HG02973 (cell line): ENCODE results near the gene FGFR4.

Experiments
- ATAC-seq: cut with Tn5 transposase; IDR thresholded peaks from one replicate; pipeline ENCODE4 v1.9.1; 2021; ENCODE audit warnings: moderate library complexity; ENCODE audit not compliant: unreplicated experiment

FGFR4 gene

DNA sequence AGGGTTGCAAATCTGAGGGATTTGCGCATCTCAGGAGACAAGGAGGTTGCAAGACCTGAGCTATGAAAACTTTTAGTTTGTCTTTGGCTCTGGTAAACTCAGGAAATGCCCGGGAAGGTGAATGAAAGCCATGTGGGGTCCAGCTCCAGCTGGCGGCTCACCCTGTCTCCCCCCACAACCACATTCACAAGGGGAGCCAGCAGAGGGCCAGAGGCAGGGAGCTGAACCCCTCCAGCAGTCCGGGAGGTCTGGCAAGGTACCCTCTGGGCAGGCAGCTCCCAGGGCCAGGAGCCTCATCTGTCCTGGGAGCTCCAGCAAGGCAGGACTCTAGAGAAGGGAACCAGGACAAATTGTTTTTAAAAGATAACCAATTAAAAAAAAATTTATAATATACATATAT is 2.5 kb upstream of the FGFR4 start:
- ATAC-seq = no peak

DNA sequence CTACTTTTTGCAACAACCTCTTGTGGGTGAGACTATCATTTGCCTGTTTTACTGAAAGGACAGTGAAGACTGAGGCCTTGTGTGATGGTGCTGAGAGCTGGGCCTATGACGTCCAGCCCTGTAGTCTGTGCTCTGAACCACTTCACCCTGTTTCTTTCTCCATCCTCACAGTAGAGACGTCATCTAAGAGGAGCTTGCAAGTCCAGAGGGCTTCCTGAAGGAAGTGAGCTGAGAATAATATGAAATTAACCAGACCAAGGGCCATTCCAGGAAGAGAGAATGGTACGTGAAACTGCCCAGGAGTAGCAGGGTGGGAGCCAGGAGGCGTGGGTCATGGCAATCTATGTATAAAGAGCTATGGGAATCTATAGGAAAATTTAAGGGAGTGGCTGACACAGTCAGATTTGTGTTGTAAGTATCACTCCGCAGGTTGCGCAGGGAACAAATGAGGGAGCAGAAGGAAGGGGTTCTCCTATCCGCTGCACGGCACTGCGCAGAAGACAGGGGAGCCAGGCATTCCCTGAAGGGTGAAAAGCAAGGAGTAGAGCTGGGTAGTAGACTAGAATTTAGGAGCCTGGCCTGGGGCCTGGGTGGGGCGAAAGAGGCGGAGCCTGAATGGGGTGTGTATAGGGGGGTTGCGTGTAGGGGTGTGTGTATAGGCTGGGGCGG is 596 bp upstream of the FGFR4 start:
- no peak for ATAC-seq

DNA sequence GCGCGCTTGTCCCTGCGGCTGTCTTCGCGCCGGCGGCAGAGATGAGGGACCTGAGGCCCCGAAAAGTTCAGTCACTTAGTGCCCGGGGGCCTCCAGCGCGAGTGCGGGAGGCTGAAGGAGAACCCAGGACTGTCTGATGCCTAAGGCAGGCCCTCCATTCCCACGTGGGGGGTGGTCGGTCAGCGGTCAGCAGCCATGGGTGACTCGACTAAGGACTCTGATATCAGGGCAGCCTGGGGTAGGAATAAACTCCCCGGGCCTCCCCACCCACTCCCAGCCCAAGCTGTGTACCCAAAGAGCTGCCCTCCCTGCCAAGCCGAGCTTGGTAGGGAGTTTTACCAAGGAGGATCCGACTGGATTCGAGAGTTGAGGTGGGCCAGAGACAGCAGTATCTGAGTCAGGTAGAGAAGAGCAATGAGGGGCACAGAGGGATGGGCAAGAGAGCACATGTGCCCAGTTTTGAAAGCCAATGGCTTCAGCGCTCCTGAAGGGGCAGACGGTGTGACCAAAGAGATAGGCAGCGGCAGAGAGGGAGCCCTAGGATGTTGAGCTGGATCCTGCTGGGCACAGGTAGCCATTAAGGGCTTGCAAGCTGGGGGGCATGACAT is 787 bp downstream of the FGFR4 start:
- no peak for ATAC-seq

DNA sequence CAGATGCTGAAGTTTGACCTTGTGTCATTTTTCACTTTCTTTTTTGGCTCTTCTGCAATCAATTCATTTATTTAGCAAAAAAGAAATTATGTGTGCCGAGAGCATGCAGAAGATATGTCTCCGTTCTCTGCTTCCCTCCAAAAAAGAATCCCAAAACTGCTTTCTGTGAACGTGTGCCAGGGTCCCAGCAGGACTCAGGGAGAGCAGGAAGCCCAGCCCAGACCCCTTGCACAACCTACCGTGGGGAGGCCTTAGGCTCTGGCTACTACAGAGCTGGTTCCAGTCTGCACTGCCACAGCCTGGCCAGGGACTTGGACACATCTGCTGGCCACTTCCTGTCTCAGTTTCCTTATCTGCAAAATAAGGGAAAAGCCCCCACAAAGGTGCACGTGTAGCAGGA is 2.4 kb downstream of the FGFR4 start:
- no peak for ATAC-seq

DNA sequence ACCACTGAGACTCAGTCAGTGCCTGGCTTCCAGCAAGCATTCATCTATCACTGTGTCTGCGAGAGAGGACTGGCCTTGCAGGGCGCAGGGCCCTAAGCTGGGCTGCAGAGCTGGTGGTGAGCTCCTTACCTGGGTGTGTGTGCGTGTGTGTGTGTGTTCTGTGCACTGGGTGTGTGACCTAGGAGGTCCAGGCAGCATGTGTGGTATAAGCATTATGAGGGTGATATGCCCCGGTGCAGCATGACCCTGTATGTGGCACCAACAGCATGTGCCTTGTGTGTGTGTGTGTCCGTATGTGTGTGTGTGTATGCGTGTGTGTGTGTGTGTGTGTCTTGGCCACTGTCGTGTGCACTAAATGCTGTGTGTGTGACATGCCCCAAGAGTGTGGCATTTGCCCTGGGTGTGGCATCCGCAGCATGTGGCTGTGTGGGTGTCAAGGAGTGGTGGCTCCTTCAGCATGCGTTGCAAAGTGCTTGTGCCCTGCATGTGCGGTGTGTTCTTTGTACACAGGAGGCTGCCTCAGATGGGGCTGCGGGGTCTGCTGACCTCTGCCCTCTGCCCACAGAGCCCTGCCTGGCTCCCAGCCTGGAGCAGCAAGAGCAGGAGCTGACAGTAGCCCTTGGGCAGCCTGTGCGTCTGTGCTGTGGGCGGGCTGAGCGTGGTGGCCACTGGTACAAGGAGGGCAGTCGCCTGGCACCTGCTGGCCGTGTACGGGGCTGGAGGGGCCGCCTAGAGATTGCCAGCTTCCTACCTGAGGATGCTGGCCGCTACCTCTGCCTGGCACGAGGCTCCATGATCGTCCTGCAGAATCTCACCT is 3.3 kb downstream of the FGFR4 start:
- ATAC-seq = no peak

DNA sequence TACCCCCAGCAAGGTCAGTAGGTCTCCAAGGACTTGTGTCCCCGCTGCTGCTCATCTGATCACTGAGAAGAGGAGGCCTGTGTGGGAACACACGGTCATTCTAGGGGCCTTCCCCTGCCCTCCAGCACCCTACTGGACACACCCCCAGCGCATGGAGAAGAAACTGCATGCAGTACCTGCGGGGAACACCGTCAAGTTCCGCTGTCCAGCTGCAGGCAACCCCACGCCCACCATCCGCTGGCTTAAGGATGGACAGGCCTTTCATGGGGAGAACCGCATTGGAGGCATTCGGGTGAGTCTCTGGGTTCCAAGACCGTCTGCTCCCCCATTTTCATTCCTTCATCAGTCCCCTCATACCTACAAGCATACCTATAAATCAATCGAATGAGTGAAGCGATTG is 4.1 kb downstream of the FGFR4 start:
- no peak for ATAC-seq

DNA sequence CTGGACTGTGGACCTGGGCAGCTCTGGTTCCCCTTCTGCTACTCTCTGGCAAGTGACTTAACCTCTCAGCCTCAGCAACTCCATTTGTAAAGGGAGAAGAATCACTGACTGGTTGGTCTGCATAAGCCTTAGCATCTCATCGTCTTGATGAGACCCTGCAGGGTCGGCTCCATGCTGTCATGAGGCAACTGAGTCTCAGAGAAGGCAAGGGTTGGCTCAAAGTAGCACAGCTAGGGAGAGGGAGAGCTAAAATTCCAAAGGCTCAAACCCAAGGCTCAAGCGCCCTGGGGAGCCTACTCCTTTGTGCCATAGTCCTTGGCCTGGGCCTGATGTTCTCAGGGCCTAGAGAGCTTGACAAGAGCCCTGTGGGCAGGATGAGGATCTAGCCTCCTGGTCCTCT is 4.5 kb downstream of the FGFR4 start:
- ATAC-seq = no peak

DNA sequence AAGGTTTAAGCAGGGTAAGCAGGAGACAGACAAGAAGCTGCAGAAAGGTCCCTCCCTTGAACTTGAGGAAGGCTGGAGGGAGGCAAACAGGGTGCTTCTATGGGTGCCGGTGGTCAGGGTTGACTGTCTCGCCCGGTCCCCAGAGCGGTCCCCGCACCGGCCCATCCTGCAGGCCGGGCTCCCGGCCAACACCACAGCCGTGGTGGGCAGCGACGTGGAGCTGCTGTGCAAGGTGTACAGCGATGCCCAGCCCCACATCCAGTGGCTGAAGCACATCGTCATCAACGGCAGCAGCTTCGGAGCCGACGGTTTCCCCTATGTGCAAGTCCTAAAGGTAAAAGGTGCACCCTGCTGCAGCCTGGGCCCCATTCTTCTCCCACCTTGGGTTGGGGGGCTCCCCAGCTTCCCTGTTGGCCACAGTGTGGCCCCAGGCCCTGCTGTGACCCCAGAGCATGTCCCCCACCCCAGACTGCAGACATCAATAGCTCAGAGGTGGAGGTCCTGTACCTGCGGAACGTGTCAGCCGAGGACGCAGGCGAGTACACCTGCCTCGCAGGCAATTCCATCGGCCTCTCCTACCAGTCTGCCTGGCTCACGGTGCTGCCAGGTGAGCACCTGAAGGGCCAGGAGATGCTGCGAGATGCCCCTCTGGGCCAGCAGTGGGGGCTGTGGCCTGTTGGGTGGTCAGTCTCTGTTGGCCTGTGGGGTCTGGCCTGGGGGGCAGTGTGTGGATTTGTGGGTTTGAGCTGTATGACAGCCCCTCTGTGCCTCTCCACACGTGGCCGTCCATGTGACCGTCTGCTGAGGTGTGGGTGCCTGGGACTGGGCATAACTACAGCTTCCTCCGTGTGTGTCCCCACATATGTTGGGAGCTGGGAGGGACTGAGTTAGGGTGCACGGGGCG is 5.7 kb downstream of the FGFR4 start:
- no peak for ATAC-seq

DNA sequence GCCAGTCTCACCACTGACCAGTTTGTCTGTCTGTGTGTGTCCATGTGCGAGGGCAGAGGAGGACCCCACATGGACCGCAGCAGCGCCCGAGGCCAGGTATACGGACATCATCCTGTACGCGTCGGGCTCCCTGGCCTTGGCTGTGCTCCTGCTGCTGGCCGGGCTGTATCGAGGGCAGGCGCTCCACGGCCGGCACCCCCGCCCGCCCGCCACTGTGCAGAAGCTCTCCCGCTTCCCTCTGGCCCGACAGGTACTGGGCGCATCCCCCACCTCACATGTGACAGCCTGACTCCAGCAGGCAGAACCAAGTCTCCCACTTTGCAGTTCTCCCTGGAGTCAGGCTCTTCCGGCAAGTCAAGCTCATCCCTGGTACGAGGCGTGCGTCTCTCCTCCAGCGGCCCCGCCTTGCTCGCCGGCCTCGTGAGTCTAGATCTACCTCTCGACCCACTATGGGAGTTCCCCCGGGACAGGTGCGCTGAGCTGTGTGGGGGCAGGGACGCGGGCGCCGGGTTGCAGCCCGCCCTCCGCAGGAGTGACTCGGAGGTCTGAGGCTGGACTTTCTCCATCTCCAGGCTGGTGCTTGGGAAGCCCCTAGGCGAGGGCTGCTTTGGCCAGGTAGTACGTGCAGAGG is 6.5 kb downstream of the FGFR4 start:
- no peak for ATAC-seq

DNA sequence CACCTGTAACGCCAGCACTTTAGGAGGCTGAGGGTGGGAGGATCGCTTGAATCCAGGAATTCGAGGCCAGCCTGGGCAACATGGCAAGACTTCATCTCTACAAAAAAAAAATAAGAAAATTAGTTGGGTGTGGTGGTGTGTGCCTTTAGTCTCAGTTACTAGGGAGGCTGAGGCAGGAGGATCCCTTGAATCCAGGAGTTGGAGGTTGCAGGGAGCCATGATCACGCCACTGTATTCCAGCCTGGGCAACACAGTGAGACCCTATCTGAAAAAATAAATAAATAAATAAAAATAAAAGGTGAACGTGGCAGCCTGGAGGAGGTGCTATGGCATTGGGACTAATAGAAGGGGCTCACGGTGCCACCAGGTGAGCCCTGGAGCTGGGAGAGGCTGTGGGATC is 7.1 kb downstream of the FGFR4 start:
- no peak for ATAC-seq

DNA sequence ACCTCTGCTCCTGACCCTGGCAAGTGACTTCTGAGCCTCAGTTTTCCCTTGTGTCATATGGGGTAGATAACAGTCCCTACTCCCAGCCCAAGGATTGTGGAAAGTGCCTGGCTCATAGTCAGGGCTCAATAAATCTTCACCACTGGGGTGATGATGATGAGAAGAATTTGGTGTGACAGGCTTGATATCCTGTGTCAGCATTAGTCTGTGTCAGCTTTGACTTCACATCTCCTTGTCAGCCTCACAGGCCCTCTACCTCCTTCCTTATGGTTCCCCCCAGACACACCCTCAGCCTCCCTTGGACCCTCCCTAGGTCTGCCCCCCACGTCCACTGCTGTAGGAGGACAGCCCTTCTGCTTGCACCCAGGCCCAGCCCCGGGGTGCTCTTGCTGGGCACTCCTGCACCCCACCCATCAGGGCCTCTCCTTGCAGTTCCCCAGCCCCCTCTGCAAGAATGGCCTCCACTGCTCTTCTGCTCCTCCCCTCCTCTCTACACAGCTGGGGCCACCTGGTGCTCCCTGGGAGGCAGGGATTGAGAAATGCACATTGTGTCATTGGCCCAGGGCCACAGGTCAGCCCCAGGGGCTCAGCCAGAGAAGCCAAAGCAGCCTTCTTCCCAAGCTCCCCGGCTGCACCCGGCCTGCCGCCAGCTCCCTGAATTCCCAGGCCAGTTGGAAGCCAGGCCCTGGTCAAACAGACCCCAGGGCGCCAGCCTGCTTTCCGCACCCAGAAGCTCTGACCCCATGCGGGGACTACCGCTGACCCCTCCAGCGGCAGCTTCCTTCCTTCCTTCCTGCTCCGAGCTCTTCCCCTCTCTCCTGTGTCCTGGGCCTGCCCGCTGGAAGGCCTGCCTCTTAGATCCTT is 7.7 kb downstream of the FGFR4 start:
- ATAC-seq = no peak

DNA sequence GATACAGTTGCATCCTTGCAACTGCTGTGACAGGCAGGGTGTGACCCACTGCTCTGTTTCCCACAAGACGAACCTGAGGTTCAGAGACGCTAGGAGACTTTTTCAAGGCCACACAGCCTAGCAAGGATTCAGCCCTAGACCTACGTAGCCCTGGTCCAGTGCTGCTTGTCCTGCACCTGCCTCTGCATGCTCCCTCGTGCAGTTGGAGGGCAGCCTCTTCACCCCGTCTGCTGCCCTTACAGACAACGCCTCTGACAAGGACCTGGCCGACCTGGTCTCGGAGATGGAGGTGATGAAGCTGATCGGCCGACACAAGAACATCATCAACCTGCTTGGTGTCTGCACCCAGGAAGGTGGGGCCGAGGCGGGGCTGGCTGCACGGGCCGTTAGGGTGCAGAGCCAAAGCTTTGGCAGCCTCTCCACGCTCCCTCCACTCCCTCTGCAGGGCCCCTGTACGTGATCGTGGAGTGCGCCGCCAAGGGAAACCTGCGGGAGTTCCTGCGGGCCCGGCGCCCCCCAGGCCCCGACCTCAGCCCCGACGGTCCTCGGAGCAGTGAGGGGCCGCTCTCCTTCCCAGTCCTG is 8.5 kb downstream of the FGFR4 start:
- ATAC-seq = no peak

DNA sequence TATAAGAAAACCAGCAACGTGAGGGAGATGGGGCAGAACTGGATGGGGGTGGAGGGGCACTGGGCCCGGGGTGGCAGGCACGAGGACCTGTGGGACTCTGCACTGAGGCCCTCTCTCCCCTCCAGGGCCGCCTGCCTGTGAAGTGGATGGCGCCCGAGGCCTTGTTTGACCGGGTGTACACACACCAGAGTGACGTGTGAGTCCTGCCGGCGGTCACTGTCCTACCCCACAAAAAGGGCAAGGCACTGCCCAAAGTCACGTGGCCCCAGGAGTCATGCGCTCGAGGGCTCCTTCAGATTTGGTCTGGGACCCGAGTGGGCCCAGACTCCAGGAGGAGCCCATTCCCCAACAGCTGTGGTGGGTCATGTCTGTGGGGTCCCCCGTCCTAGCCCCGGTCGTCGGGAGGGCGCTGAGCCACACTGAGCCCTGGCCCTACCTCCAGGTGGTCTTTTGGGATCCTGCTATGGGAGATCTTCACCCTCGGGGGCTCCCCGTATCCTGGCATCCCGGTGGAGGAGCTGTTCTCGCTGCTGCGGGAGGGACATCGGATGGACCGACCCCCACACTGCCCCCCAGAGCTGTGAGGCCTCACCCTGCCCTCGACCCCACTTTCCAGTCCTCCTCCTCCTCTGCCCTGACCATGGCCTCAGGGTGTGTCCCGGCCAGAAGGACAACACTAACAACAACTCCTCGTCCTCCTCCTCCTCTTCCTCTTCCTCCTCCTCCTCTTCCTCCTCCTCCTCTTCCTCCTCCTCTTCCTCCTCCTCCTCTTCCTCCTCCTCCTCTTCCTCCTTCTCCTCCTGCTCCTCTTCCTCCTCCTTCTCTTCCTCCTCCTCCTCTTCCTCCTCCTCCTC is 9.7 kb downstream of the FGFR4 start:
- no peak for ATAC-seq

DNA sequence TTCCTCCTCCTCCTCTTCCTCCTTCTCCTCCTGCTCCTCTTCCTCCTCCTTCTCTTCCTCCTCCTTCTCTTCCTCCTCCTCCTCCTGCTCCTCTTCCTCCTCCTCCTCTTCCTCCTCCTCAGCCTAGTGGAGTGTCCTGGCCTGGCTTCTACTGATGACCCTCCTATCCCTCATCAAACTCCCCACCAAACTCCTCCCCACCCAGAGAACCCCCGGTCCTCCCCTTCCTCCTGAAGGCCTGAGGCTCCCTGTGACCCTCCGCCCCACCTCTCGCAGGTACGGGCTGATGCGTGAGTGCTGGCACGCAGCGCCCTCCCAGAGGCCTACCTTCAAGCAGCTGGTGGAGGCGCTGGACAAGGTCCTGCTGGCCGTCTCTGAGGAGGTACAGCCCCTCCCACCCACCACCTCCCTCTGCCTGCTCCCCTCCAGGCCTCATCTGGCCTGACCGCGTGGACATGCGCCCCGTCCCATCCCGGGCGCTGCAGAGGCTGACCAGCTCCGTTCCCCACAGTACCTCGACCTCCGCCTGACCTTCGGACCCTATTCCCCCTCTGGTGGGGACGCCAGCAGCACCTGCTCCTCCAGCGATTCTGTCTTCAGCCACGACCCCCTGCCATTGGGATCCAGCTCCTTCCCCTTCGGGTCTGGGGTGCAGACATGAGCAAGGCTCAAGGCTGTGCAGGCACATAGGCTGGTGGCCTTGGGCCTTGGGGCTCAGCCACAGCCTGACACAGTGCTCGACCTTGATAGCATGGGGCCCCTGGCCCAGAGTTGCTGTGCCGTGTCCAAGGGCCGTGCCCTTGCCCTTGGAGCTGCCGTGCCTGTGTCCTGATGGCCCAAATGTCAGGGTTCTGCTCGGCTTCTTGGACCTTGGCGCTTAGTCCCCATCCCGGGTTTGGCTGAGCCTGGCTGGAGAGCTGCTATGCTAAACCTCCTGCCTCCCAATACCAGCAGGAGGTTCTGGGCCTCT is 10.6 kb downstream of the FGFR4 start:
- ATAC-seq = no peak

DNA sequence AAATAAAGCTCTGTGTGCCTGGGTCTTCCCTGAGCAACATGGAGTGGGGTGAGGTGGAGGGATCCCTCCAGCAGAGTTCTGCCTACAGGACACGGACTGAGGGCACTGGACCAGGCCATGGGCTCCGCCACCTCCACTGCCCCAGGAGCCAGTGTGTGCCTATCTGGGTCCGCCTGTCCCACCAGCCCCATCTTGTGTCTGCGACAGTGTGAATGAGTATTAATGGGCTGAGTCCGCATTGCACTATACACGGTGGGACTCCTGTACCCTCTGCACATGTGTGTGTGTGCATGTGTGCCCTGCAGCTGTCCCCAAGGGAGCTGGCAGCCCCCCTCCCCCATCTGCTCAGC is 11.4 kb downstream of the FGFR4 start:
- ATAC-seq = no peak

DNA sequence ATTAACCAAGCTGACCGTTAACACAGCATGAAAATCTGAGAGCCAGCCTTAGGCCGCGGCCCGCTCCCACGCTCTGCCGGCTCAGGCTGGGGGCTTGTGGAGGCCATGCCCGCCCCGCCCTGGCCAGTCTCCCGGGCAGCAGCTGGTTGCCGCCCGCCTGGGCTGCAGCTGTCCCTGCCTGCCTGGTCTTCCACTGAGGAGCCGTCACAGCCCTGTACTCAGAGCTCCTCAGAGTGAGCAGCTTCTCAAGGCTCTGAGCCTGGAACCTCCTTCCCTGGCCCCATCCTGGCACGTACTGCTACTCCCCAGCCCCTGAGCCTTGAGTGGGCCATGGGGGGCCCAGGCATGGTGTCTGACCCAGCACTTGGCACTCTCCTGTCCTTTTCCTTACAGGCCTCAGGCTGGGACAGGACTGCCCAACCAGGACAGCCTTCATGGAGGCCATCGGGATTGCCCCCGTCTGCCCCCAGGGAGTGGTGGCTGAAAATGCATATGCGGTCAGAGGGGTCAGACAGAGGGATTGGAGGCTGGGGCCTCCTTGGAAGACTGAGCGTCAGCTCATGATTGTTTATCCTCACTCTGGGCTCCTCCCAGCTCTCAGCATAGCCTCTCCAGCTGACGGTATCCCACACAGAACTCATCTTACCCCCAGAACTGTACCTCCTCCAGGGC is 11.9 kb downstream of the FGFR4 start:
- ATAC-seq = no peak
